GM12872 (cell line): ENCODE measurements around the gene SH2D3A.

ENCODE experiments used
- TF ChIP-seq, protein P1 (sequence below): IDR thresholded peaks from 3 replicates; pipeline ENCODE4 v1.5.1; 2011; ENCODE audit warnings: low read depth, mild to moderate bottlenecking, low read length, moderate library complexity; ENCODE audit not compliant: insufficient read depth

Gene SH2D3A

DNA sequence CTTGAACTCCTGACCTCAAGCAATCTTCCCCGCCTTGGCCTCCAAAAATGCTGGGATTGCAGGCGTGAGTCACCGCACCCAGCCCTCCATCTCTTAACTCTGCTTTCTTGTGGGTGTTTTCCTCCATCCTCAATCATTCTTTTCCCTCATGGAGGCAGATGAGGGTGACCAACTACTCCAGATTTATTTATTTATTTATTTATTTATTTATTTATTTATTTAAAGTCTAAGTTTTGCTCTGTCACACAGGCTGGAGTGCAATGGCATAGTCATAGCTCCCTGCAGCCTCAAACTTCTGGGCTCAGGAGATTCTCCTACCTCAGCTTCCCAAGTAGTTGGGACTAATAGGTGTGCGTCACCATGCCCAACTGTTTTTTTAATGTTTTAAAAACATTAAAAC is 20.2 kb upstream of the SH2D3A start:
- TF ChIP-seq, protein P1, sequence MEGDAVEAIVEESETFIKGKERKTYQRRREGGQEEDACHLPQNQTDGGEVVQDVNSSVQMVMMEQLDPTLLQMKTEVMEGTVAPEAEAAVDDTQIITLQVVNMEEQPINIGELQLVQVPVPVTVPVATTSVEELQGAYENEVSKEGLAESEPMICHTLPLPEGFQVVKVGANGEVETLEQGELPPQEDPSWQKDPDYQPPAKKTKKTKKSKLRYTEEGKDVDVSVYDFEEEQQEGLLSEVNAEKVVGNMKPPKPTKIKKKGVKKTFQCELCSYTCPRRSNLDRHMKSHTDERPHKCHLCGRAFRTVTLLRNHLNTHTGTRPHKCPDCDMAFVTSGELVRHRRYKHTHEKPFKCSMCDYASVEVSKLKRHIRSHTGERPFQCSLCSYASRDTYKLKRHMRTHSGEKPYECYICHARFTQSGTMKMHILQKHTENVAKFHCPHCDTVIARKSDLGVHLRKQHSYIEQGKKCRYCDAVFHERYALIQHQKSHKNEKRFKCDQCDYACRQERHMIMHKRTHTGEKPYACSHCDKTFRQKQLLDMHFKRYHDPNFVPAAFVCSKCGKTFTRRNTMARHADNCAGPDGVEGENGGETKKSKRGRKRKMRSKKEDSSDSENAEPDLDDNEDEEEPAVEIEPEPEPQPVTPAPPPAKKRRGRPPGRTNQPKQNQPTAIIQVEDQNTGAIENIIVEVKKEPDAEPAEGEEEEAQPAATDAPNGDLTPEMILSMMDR = no peak

DNA sequence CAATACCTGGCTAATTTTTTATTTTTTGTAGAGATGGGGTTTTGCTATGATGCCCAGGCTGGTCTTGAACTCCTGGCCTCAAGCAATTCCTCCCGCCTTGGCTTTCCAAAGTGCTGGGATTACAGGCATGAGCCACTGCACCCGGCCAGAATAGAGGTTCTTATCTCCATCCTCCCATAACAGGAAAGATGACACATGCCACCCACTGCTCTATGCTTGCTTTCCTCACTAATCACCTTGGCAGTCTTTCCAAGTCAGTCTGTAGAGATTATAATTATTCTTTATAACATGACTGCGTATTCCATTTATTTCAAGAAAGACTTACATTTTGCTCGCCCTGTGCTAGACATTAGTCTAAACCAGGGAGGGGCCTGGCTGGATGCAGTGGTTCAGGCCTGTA is 12.0 kb upstream of the SH2D3A start:
- TF ChIP-seq, protein P1 = no peak

DNA sequence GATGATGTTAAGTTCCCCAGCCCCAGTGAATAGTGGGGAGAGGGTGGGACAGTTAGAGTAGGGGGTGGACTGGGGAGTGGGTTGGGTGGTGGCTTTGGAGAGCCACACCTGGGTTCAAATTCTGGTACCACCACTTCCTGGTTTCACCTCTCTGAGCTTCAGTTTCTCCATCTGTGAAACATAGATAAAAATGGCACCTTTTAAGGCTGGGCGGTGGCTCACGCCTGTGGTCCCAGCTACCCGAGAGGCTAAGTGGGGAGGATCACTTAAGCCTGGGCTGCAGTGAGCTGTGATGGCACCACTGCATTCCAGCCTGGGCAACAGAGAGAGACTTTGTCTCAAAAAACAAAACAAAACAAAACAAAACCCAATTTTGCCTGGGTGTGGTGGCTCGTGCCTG is 11.2 kb upstream of the SH2D3A start:
- TF ChIP-seq, protein P1 = no peak

DNA sequence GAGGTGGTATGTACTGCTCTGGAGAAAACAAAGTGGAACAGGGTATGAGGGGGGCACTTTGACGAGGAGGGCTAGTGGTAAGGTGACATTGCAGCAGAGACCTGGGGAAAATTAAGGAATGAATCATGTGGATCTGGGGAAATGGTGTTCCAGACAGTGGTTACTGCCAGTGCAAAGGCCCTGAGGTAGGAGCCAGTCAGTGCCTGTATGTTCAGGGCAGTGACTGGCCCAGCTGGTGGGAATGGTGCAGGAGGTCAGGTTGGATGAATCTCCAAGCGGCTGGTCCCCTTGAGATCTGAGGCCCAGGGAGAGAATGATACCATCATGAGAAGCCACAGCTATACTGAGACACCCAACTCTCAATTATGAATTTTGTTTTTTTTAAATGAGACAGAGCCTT is 10.2 kb upstream of the SH2D3A start:
- TF ChIP-seq, protein P1 = no peak

DNA sequence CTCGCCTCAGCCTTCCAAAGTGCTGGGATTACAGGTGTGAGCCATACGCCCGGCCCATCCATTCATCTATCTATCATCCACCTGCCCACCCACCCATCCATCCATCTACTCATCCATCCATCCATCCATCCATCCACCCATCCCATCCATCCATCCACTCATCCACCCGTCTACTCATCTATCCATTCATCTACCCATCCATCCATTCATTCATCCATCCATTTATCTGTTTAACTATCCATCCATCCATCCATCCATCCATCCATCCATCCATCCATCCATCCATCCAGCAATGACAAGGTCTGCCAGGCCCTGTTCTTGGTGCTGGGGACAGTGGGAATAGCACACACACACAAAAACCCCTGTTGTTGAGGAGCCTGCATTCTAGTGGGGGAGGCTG is 9.8 kb upstream of the SH2D3A start:
- TF ChIP-seq, protein P1 = no peak

DNA sequence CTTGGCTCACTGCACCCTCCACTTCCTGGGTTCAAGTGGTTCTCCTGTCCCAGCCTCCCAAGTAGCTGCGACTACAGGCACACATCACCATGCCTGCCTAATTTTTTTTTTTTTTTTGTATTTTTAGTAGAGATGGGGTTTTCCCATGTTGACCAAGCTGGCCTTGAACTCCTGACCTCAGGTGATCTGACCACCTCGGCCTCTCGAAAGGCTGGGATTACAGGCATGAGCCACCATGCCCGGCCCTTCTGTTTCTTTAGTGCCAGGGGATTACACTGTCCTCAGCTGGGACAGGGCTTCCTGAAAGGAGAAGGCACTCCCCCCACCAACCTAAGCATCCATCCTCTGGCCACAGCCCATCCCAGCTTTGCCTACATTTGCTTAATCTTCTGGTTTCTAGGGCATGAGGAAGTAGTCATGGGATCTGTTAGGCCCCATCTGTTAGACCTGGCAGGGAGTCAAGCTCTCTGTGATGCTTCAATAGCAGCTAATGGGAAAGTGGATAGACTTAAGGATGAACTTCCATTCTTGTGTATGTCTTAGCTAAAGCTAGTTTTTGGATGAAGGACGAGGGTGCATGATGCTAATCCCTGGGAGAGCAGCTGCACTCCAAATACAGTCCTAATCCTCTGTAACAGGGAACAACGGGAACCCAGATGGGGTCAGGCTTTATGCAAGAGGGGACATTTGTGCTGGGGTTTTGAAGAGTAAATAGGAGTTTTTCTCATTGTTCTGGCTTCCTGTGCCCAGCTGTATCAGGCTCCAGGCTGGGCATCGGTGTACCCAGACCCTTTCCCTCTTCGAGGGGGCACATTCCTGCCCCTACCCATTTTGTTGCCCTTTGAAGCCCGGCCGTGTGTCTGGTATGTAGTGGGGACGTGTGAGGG is 7.8 kb upstream of the SH2D3A start:
- TF ChIP-seq, protein P1 = no peak

DNA sequence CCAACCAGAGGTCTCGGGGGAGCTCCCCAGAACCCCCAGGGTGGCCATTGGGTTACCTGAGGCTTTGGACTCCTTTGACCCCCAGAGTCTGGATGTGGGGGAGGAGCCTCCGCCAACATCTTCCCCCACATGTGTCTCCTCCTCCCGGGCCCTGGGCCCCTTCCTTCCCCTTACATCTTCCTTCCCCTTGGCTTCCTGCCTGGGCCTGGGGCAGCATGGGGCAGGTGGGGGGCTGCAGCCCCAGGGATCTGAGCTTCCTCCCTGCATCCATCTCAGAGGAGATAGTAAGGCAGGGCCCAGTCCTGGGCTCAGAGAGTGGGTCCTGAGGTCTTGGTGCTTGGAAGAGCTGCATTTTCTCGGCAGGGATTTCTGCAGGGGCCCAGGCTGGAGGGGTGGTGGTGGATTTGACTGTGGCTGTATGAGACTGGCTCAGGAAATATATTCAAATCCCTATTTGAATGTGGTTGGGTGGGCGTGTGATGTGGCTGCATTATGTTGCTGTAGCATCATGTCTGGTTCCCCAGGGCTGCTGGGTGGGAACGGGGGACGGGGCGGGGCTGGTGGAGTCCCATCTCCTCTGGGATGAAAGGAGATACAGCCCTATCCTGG is 6.2 kb upstream of the SH2D3A start:
- TF ChIP-seq, protein P1 = no peak
